ENCODE measurements around the gene ZWILCH.
"Not testable (repeated sequence)": the region's sequence is repeated elsewhere in the genome, so short reads cannot be mapped to it uniquely, and the experiment has no call there.

The ZWILCH gene

GRCh38 chr15:66586155-66586976, 81.2 kb downstream of the ZWILCH start:
- no peak for DNase-seq

- no peak for DNase-seq
Observed at GRCh38 chr15:66587020-66587419, 81.9 kb downstream of the ZWILCH start.

GRCh38 chr15:66587749-66588148, 82.6 kb downstream of the ZWILCH start:
- DNase-seq = no peak

- DNase-seq = peak; percentile 3 to 9
Observed at GRCh38 chr15:66588537-66588936, 83.4 kb downstream of the ZWILCH start.

GRCh38 chr15:66588971-66589370, 83.8 kb downstream of the ZWILCH start:
- DNase-seq = no peak

- not testable (repeated sequence) for DNase-seq
Observed at GRCh38 chr15:66589429-66589828, 84.3 kb downstream of the ZWILCH start.

- DNase-seq = no peak
Observed at GRCh38 chr15:66590435-66590834, 85.3 kb downstream of the ZWILCH start.

GRCh38 chr15:66591322-66591862, 86.3 kb downstream of the ZWILCH start:
- DNase-seq = peak; percentile 5 to 21

GRCh38 chr15:66592505-66593218, 87.5 kb downstream of the ZWILCH start:
- DNase-seq = no peak

GRCh38 chr15:66593219-66593780, 88.2 kb downstream of the ZWILCH start:
- no peak for DNase-seq

- no peak for DNase-seq
Observed at GRCh38 chr15:66594344-66594743, 89.2 kb downstream of the ZWILCH start.

GRCh38 chr15:66594836-66595235, 89.7 kb downstream of the ZWILCH start:
- no peak for DNase-seq

GRCh38 chr15:66595332-66595731, 90.2 kb downstream of the ZWILCH start:
- no peak for DNase-seq

- no peak for DNase-seq
Observed at GRCh38 chr15:66595931-66596545, 90.9 kb downstream of the ZWILCH start.

GRCh38 chr15:66598095-66598815, 93.1 kb downstream of the ZWILCH start:
- DNase-seq = no peak
